AG04450 (cell line): Measurements from ENCODE around the gene PHOX2A. TPM values are rescaled to one million over a fixed set of nuclear protein-coding genes. Genes with fewer than 3 reads are reported as not detected.

Source experiments
- CTCF ChIA-PET: fragments of 300-600, 350-600 bp; formaldehyde crosslinking; extraction: SDS; loops from one replicate; lab custom pipeline; 2022; ENCODE audit warnings: antibody characterized with exemption, inconsistent platforms; lab: Charles Lee
- POLR2A ChIA-PET: fragments of 350-600 bp; formaldehyde crosslinking; extraction: SDS; loops from one replicate; lab custom pipeline; 2021; ENCODE audit warnings: antibody characterized with exemption, inconsistent platforms; lab: Yijun Ruan, JAX
- DNase-seq: peaks from one replicate; pipeline ENCODE4 v3.0.0-alpha.2; 2011; ENCODE audit warnings: low read depth, low spot score
- H3K27ac ChIP-seq: one replicate; pipeline ENCODE4 v1.5.1; 2012; ENCODE audit warnings: low read depth, low read length, control low read depth
- H3K27me3 ChIP-seq: one replicate; pipeline ENCODE4 v1.6.0; 2012; ENCODE audit warnings: low read length; ENCODE audit not compliant: control insufficient read depth, insufficient read depth
- H3K4me3 ChIP-seq: 2 replicates; pipeline ENCODE4 v1.5.1; 2011; ENCODE audit warnings: mild to moderate bottlenecking, low read depth, low read length, control low read depth
- H3K9me3 ChIP-seq: 2 replicates; pipeline ENCODE4 v1.5.1; 2012; ENCODE audit warnings: low read length; ENCODE audit not compliant: control insufficient read depth, insufficient read depth
- polyA plus RNA-seq: library from polyadenylated mRNA; depleted of rRNA; stranded (reverse); fragments of >200 nt; gene quantifications from 2 replicates; pipeline ENCODE4 v1.2.3, GENCODE V29; 2011
- TF ChIP-seq, protein P1 (sequence below): IDR thresholded peaks from 2 replicates; pipeline ENCODE4 v1.5.1; 2011; ENCODE audit warnings: low read depth, low read length, control low read depth, inconsistent platforms

The PHOX2A gene
- polyA plus RNA-seq, 1 experiment, result not detected

DNA sequence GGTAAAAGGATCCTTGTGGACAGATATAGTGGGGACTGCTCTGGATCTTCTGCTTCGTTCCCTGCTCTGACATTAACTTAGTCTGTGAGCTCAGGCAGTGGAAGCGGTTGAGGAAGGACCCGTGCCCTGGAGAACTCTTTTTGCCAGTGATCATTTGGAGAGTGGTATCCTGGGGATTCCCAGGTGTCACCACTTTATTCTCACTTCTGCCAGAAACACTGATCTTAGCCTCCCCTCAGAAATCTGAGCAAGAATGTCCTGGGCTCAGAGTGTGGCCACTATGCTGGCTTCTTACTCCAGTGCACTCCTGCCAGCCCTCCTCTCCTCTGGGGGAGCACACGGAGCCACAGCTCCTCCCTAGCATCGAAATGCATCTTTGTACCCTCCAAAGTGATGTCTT, 7.6 kb upstream of the PHOX2A start:
- CTCF ChIA-PET, result no interaction called here
- POLR2A ChIA-PET, result interaction anchor here (0.9 kb wide), 1 partner anchor 160 kb away, joined by 3 read pairs; no protein-coding TSS in a partner anchor
- Histone ChIP-seq H3K27ac (no peak overlapping the region), H3K4me3 (no peak overlapping the region), H3K27me3 (peaks cover 62% of the 10 kb centered on the region), H3K9me3 (no peaks in the 10 kb centered on the region)
- TF ChIP-seq, protein P1, sequence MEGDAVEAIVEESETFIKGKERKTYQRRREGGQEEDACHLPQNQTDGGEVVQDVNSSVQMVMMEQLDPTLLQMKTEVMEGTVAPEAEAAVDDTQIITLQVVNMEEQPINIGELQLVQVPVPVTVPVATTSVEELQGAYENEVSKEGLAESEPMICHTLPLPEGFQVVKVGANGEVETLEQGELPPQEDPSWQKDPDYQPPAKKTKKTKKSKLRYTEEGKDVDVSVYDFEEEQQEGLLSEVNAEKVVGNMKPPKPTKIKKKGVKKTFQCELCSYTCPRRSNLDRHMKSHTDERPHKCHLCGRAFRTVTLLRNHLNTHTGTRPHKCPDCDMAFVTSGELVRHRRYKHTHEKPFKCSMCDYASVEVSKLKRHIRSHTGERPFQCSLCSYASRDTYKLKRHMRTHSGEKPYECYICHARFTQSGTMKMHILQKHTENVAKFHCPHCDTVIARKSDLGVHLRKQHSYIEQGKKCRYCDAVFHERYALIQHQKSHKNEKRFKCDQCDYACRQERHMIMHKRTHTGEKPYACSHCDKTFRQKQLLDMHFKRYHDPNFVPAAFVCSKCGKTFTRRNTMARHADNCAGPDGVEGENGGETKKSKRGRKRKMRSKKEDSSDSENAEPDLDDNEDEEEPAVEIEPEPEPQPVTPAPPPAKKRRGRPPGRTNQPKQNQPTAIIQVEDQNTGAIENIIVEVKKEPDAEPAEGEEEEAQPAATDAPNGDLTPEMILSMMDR, result no peak
- no peak for DNase-seq

DNA sequence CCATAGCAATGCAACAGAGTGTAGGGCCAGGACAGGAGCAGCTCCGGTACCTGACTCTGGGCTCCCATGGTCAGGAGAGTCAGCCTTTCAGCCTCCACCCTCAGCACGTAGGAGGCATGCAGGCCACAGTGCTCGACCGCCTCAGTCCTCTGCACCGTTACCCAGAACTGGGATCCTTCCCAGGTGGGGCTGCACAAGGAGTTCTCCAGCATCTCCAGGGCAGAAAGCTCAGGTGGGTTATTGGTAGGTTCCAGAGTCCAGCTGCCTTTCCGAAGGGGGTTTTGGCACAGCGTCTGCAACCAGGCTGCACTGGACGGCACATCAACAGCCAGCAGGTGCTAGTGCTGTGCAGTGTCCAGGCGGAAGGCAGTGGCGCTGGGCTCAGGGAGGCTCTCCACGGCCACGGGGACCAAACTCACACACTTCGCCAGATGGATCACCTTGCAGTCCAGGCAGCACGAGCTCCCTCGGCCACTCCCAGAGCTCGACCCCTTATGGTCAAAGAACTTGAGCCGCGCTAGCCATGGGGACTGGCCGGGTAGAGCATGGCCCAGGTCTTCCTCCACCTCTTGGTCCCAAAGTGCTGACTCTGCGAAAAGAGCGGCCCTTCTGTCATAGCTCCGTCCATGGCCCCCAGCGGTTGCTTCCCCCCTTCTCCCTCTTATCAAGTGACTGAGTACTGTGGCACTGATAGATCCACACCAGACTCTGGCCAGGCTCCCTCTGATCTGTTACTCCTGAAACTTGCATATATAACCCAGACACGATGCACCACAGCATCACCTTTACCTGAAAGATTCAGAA, 6.9 kb upstream of the PHOX2A start:
- TF ChIP-seq, protein P1, result no peak
- no peak overlapping the region for H3K4me3 ChIP-seq
- no peak for DNase-seq
- ChIA-PET POLR2A (interaction anchor here (0.9 kb wide), 1 partner anchor 161 kb away, joined by 3 read pairs; no protein-coding TSS in a partner anchor), CTCF (interaction anchor here (1.1 kb wide), 1 partner anchor 13 kb away, joined by 3 read pairs; no protein-coding TSS in a partner anchor)
- no peak overlapping the region for H3K27ac ChIP-seq
- no peaks in the 10 kb centered on the region for H3K9me3 ChIP-seq
- peaks cover 69% of the 10 kb centered on the region for H3K27me3 ChIP-seq

DNA sequence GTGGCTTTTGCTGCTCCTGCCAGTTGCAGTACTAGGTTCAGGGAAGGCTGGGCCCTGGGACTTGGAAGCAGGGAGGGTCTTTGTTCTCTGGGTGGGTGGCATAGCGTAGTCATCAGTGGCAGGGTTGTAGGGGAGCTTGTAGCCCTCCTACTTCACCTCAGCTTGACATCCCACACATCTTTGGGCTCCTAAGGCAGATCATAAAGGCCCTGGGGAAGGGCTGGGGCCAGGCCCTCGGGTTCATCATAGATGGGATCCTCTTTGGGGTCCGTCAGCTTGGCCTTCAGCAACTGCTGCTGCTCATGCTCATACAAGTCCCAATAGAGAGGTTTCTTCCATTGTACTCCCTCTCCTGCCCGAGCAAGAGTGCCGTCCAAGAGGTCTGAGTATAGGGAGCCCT, 6.0 kb upstream of the PHOX2A start:
- ChIA-PET CTCF (interaction anchor here (1.1 kb wide), 1 partner anchor 12 kb away, joined by 3 read pairs; no protein-coding TSS in a partner anchor), POLR2A (no interaction called here)
- Histone ChIP-seq H3K27me3 (peaks cover 75% of the 10 kb centered on the region), H3K27ac (no peak overlapping the region), H3K4me3 (no peak overlapping the region), H3K9me3 (no peaks in the 10 kb centered on the region)
- TF ChIP-seq, protein P1, result no peak
- no peak for DNase-seq

DNA sequence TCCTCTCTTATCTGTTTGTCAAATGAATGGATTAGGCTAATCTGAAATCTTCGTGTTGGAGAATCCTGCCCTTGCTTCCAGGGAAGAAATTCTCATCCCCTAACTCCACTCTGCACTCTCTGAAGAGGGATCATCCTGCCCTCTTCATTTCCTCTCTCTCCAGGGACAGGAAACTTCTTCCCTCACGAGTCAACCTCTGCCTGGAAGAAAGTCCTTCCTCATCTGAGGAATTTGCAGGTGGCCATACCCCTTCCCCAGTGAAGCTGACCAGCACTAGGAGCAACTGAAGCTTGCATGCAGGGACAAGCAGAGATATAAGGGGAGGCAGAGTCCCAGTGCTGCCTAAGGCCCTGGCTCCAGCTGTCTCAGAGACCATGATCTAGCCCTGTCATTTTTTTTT, 3.6 kb upstream of the PHOX2A start:
- no peak for DNase-seq
- POLR2A ChIA-PET, result no interaction called here
- no peak overlapping the region for H3K27ac ChIP-seq
- CTCF ChIA-PET, result interaction anchor here (0.7 to 2.0 kb wide), 2 partner anchors 10 to 147 kb away, joined by 5 to 6 read pairs; no protein-coding TSS in a partner anchor
- TF ChIP-seq, protein P1, result no peak
- peaks cover 8% of the 10 kb centered on the region; the same call in 1 of the 2 replicates for H3K9me3 ChIP-seq
- H3K27me3 ChIP-seq, result peaks cover 75% of the 10 kb centered on the region
- no peak overlapping the region for H3K4me3 ChIP-seq
